HepG2 (cell line): ENCODE results near the gene ST14. TPM values are rescaled to one million over a fixed set of nuclear protein-coding genes. Genes with fewer than 3 reads are reported as not detected.

ENCODE experiments used
- AGO1 ChIP-seq: fragments of 200-400 bp; formaldehyde crosslinking; IDR thresholded peaks from 2 replicates; pipeline ENCODE4 v1.6.1; 2017; ENCODE audit warnings: mild to moderate bottlenecking, low read depth, low read length, moderate library complexity; ENCODE audit not compliant: poor library complexity, severe bottlenecking
- ARHGAP35 ChIP-seq: sonication (generic); formaldehyde crosslinking; IDR thresholded peaks from 2 replicates; pipeline ENCODE4 v1.9.0; 2022; ENCODE audit warnings: mild to moderate bottlenecking, inconsistent platforms, moderate library complexity, missing genetic modification reagents, borderline replicate concordance
- CAMTA2 ChIP-seq: sonication (generic); formaldehyde crosslinking; IDR thresholded peaks from 2 replicates; pipeline ENCODE4 v1.4.0; 2020; ENCODE audit warnings: mild to moderate bottlenecking, missing genetic modification reagents, borderline replicate concordance
- EHMT2 ChIP-seq: fragments of 200-600 bp; sonication (generic); IDR thresholded peaks from 2 replicates; pipeline ENCODE4 v1.7.0; 2017; ENCODE audit warnings: antibody characterized with exemption, low read depth, low read length, borderline replicate concordance
- HNRNPL ChIP-seq: fragments of 200-400 bp; formaldehyde crosslinking; IDR thresholded peaks from 2 replicates; pipeline ENCODE4 v1.6.1; 2017; ENCODE audit warnings: mild to moderate bottlenecking, low read depth, low read length
- HOXA7 ChIP-seq: sonication (generic); formaldehyde crosslinking; IDR thresholded peaks from 2 replicates; pipeline ENCODE4 v1.8.1; 2022; ENCODE audit warnings: mild to moderate bottlenecking, missing genetic modification reagents, moderate library complexity
- MTA1 ChIP-seq: sonication (generic); formaldehyde crosslinking; IDR thresholded peaks from 2 replicates; pipeline ENCODE4 v1.4.0; 2020; ENCODE audit warnings: missing genetic modification reagents, mild to moderate bottlenecking, borderline replicate concordance
- POLR2AphosphoS5 ChIP-seq: IDR thresholded peaks from 2 replicates; pipeline ENCODE4 v1.6.1; 2012; ENCODE audit warnings: low read depth, low read length
- RFXAP ChIP-seq: sonication (generic); formaldehyde crosslinking; IDR thresholded peaks from 2 replicates; pipeline ENCODE4 v1.4.0; 2020; ENCODE audit warnings: missing genetic modification reagents, borderline replicate concordance
- SMARCC2 ChIP-seq: fragments of 450-650 bp; IDR thresholded peaks from 2 replicates; pipeline ENCODE4 v1.6.1; 2017; ENCODE audit warnings: antibody characterized with exemption, mild to moderate bottlenecking
- TRAFD1 ChIP-seq: sonication (generic); formaldehyde crosslinking; IDR thresholded peaks from 2 replicates; pipeline ENCODE4 v1.5.1; 2020; ENCODE audit warnings: missing genetic modification reagents, mild to moderate bottlenecking, borderline replicate concordance
- ZEB1 ChIP-seq: IDR thresholded peaks from 2 replicates; pipeline ENCODE4 v1.6.1; 2012; ENCODE audit warnings: mild to moderate bottlenecking, low read depth, inconsistent platforms; ENCODE audit not compliant: insufficient replicate concordance
- ZFP82 ChIP-seq: sonication (generic); formaldehyde crosslinking; IDR thresholded peaks from 2 replicates; pipeline ENCODE4 v1.5.1; 2020; ENCODE audit warnings: mild to moderate bottlenecking, missing genetic modification reagents, borderline replicate concordance
- ZNF501 ChIP-seq: sonication (generic); formaldehyde crosslinking; IDR thresholded peaks from 2 replicates; pipeline ENCODE4 v1.5.1; 2020; ENCODE audit warnings: mild to moderate bottlenecking, moderate library complexity, missing genetic modification reagents
- ZNF512B ChIP-seq: sonication (generic); formaldehyde crosslinking; IDR thresholded peaks from 2 replicates; pipeline ENCODE4 v1.5.1; 2020; ENCODE audit warnings: missing genetic modification reagents, mild to moderate bottlenecking, borderline replicate concordance
- ZNF678 ChIP-seq: sonication (generic); formaldehyde crosslinking; IDR thresholded peaks from 2 replicates; pipeline ENCODE4 v1.4.0; 2020; ENCODE audit warnings: mild to moderate bottlenecking, missing genetic modification reagents
- polyA plus RNA-seq, 8 experiments: library from polyadenylated mRNA; depleted of rRNA in 3 of 8; stranded (reverse) in 7 of 8; unstranded in 1 of 8; fragments of >200 nt; fragmentation: Illumina TruSeq in 4 of 8; extraction: Trizol in 4 of 8; gene quantifications; 2 replicates each; pipeline versions ENCODE4 v1.2.1 to v1.2.3, GENCODE V29; 2011 to 2016; ENCODE audit warnings: low read depth in 4 of 8, missing spikeins in 1 of 8, mixed read lengths in 1 of 8; ENCODE audit not compliant: insufficient read depth in 1 of 8
- total RNA-seq, 5 experiments: library from RNA; depleted of rRNA; stranded (reverse); fragments of >200 nt; fragmentation: Illumina TruSeq; extraction: Trizol; gene quantifications; 2 replicates each; pipeline ENCODE4 v1.2.3, GENCODE V29; 2016; ENCODE audit warnings: low read depth in 1 of 5
- TF ChIP-seq, protein P1 (sequence below): sonication (generic); formaldehyde crosslinking; IDR thresholded peaks from 2 replicates; pipeline ENCODE4 v1.5.0; 2020; ENCODE audit warnings: missing genetic modification reagents
- TF ChIP-seq, protein P2 (sequence below): sonication (generic); formaldehyde crosslinking; IDR thresholded peaks from 2 replicates; pipeline ENCODE4 v1.4.0; 2020; ENCODE audit warnings: missing genetic modification reagents
- TF ChIP-seq, protein P3 (sequence below): sonication (generic); formaldehyde crosslinking; IDR thresholded peaks from 2 replicates; pipeline ENCODE4 v1.8.0; 2022; ENCODE audit warnings: mild to moderate bottlenecking, missing genetic modification reagents; ENCODE audit not compliant: insufficient replicate concordance

Gene ST14
- total and polyA plus RNA-seq, 2 of the 13 experiments (the other 11 are each of a cell fraction or from before 2014, with no cell fraction given), result 0.88 to 1.4 TPM

- TF ChIP-seq, protein P1, sequence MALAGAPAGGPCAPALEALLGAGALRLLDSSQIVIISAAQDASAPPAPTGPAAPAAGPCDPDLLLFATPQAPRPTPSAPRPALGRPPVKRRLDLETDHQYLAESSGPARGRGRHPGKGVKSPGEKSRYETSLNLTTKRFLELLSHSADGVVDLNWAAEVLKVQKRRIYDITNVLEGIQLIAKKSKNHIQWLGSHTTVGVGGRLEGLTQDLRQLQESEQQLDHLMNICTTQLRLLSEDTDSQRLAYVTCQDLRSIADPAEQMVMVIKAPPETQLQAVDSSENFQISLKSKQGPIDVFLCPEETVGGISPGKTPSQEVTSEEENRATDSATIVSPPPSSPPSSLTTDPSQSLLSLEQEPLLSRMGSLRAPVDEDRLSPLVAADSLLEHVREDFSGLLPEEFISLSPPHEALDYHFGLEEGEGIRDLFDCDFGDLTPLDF, result no peak
- TF ChIP-seq RFXAP (CRISPR knock-in tag) (peak; percentile 67; the same call in 1 of the 2 replicates), MTA1 (CRISPR knock-in tag) (peak; percentile 37; the same call in 1 of the 2 replicates), ARHGAP35 (CRISPR knock-in tag) (0 out of 2 replicates have a peak, but pooled peaks have one; percentile 32), ZEB1 (peak; percentile 20), TRAFD1 (CRISPR knock-in tag) (no peak), POLR2AphosphoS5 (peak; percentile 70), HOXA7 (CRISPR knock-in tag) (no peak), ZNF501 (CRISPR knock-in tag) (peak; percentile 32; the same call in 1 of the 2 replicates), EHMT2 (no peak), HNRNPL (no peak), ZNF512B (no peak), ZFP82 (CRISPR knock-in tag) (no peak), AGO1 (no peak), SMARCC2 (no peak), ZNF678 (no peak), CAMTA2 (CRISPR knock-in tag) (0 out of 2 replicates have a peak, but pooled peaks have one; percentile 27)
- TF ChIP-seq, protein P2, sequence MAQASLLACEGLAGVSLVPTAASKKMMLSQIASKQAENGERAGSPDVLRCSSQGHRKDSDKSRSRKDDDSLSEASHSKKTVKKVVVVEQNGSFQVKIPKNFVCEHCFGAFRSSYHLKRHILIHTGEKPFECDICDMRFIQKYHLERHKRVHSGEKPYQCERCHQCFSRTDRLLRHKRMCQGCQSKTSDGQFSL (CRISPR knock-in tag), result peak; percentile 53; the same call in 1 of the 2 replicates
- TF ChIP-seq, protein P3, sequence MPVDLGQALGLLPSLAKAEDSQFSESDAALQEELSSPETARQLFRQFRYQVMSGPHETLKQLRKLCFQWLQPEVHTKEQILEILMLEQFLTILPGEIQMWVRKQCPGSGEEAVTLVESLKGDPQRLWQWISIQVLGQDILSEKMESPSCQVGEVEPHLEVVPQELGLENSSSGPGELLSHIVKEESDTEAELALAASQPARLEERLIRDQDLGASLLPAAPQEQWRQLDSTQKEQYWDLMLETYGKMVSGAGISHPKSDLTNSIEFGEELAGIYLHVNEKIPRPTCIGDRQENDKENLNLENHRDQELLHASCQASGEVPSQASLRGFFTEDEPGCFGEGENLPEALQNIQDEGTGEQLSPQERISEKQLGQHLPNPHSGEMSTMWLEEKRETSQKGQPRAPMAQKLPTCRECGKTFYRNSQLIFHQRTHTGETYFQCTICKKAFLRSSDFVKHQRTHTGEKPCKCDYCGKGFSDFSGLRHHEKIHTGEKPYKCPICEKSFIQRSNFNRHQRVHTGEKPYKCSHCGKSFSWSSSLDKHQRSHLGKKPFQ (CRISPR knock-in tag), result no peak
Observed at GRCh38 chr11:130163346-130164220, 4.0 kb downstream of the ST14 start (continued).
